Cardiac fibroblast (primary cell): ENCODE measurements around the gene SNAI3.

ENCODE experiments used
- DNase-seq, 2 donors: peaks; one replicate each; pipeline versions ENCODE4 v3.0.0 to v3.0.0-alpha.2; 2010; ENCODE audit warnings: low read depth in 2 of 2
- H3K4me3 ChIP-seq, 2 donors: replicated peaks in 1 of 2; 1 replicate in 1 of 2; 2 replicates in 1 of 2; pipeline ENCODE4 v1.5.1; 2011; ENCODE audit warnings: low read depth in 2 of 2, low read length in 2 of 2, mild to moderate bottlenecking in 2 of 2, moderate library complexity in 1 of 2
- CTCF ChIP-seq: IDR thresholded peaks from one replicate; pipeline ENCODE4 v1.5.1; 2011; ENCODE audit warnings: low read depth, mild to moderate bottlenecking, low read length, inconsistent platforms

Gene SNAI3

GRCh38 chr16:88705076-88705684 lies 18.9 kb upstream of the SNAI3 start:
- TF ChIP-seq CTCF, result no peak
- H3K4me3 ChIP-seq, result peak overlapping the region; percentile 56 to 97
- DNase-seq, result peak; percentile 31 to 34

- TF ChIP-seq CTCF, result no peak
- no peak for DNase-seq
- no peak overlapping the region for H3K4me3 ChIP-seq
Observed at GRCh38 chr16:88703486-88704309, 17.4 kb upstream of the SNAI3 start.

- no peak overlapping the region for H3K4me3 ChIP-seq
- no peak for TF ChIP-seq CTCF
- DNase-seq, result no peak
Observed at GRCh38 chr16:88702371-88703210, 16.3 kb upstream of the SNAI3 start.

GRCh38 chr16:88701581-88702370 lies 15.5 kb upstream of the SNAI3 start:
- no peak for TF ChIP-seq CTCF
- DNase-seq, result no peak
- no peak overlapping the region for H3K4me3 ChIP-seq

- peak; percentile 89 to 95 for DNase-seq
- H3K4me3 ChIP-seq, result no peak overlapping the region
- TF ChIP-seq CTCF, result no peak
Observed at GRCh38 chr16:88700636-88701482, 14.6 kb upstream of the SNAI3 start.

- no peak for TF ChIP-seq CTCF
- DNase-seq, result no peak
- H3K4me3 ChIP-seq, result no peak overlapping the region
Observed at GRCh38 chr16:88700322-88700635, 14.0 kb upstream of the SNAI3 start.
